Measurements from ENCODE around the gene PAX1. TPM values are rescaled to one million over a fixed set of nuclear protein-coding genes. Genes with fewer than 3 reads are reported as not detected.

Gene PAX1
- not detected in 2 replicates for total RNA-seq (2014; rRNA removed; shearing (Covaris generic); ENCODE audit: low replicate concordance)

DNA sequence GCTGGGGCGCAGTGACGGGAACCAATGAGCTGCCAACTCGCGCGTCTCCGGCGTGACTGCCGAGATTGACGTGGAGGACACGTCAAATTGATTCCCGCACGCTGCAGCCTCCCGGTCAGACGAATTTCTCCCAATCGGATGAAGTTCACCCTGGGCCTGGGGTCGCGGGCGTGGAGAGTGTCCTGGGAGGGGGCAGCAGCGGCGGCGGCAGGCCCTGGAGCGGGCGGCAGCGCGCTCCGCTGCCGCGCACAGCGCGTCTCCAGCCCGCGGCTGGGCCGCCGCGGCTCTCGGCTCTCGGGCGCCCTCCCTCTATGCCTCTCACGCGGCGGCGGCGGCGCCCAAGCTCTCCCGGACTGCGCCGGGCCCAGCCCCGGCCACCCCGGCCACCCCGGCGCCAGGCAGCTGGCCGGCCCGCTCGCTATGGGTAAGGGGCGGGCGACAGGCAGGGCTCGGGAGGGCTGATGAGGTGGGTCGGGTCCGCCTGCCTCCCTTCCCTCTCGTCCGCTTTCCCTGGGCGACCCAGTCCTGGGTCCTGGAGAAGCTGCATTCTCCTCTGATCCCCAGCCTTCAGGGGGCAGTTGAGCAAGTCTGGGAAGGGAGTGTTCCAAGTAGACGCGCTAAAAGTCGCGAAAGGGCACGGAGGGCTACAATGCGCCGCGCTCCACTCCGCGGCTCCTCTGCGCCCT lies at the start of gene PAX1:
Gene PAX1 (plus strand): TSS at position 90 of the 686 bp plus-strand sequence. CDS start 49 bp downstream, at position 139.
- H3K9me3 ChIP-seq = no peaks in the 10 kb centered on the region
- DNase-seq = peak; percentile 20
- no peak within 1 kb of the TSS for H3K4me3 ChIP-seq
- no peaks in the 10 kb centered on the region for H3K36me3 ChIP-seq
- peaks cover 4% of the 10 kb centered on the region for H3K27me3 ChIP-seq

DNA sequence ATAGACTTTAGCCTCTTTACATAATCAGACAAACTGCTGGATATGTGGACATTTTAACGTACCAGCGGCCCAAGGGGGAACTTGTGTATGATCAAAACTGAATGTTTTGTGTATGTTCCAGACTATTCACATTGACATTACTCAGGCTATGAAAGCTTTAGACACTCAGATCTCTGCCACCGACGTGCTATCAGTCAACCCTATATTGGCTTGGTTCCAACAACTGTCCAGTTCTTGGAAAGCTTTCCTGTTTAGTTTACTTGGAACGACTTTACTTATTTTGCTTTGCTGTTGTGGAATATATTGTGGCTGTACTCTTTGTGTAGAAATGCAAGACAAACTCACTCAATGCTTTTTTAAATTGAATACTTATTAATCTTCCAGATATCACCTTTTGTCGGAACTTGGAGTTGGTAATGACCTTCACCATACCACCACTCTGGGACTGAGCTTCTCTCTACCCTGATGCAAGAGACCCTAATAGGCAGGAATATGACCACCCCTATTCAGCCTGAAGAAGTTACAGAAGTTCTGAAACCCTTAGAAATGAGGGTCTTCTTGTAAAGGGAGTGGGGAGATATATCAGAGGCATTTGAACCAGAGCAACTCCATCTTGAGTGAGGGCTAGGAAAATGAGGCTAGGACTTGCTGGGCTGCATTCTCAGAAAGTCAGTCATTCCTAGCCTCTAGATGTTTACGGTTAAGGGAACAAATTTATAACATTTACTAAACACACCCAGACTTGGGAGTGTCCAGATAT lies 49.0 kb upstream of the PAX1 start:
- H3K36me3 ChIP-seq = no peaks in the 10 kb centered on the region
- no peak for DNase-seq

DNA sequence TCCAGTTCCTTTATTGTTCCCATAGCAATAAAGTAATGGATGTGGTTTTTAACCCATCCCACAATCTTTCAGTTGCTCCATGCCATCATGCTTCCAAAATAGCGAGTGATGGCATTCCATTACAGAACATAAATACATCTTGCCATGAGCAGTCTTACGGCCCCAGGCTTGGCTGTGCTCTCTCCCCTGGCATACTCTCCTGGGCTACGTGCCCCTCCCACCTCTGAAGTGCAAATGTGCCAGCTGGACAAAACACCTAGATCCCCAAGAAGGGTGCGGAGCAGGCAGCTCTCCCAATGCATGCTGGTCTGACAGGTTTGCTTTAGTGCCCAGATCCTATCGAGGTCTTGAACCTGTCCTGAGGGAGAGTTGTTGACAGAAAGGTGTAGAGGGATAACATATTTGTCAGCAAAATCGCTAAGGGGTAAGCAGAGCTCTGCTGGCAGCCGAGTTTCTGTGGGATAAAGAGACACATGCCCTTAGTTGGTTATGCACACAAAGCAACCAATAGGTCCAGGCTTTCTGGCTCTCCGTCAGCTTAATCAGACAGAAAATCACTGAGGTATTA lies 43.9 kb upstream of the PAX1 start:
- no peaks in the 10 kb centered on the region for H3K27me3 ChIP-seq
- no peak overlapping the region for H3K4me3 ChIP-seq
- H3K36me3 ChIP-seq = no peaks in the 10 kb centered on the region
- H3K9me3 ChIP-seq = no peaks in the 10 kb centered on the region
- no peak for DNase-seq

More for the DNA sequence above, 49.0 kb upstream of the PAX1 start:
- Histone ChIP-seq H3K9me3 (no peaks in the 10 kb centered on the region), H3K4me3 (no peak overlapping the region), H3K27me3 (no peaks in the 10 kb centered on the region)

DNA sequence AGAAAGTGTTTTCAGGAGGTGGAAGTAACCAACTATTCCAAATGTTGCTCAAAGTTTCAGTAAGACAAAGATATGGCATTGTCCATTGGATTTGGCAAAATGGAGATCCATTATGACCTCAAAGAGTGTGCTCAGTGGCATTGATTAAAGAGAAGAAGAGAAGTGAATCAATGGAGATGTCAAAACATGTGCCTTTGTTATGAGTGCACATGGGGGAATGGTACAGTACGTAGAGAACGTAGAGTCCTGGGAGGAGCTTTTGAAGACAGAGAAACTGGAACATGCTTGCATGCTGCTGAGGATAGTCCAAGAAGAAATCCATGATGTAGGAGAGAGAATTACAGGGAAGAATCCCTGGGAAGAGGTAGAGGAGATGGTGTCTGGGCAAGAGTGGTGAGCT lies 42.0 kb upstream of the PAX1 start:
- DNase-seq = no peak
- H3K9me3 ChIP-seq = no peaks in the 10 kb centered on the region
- H3K4me3 ChIP-seq = no peak overlapping the region
- H3K36me3 ChIP-seq = no peaks in the 10 kb centered on the region
- no peaks in the 10 kb centered on the region for H3K27me3 ChIP-seq

DNA sequence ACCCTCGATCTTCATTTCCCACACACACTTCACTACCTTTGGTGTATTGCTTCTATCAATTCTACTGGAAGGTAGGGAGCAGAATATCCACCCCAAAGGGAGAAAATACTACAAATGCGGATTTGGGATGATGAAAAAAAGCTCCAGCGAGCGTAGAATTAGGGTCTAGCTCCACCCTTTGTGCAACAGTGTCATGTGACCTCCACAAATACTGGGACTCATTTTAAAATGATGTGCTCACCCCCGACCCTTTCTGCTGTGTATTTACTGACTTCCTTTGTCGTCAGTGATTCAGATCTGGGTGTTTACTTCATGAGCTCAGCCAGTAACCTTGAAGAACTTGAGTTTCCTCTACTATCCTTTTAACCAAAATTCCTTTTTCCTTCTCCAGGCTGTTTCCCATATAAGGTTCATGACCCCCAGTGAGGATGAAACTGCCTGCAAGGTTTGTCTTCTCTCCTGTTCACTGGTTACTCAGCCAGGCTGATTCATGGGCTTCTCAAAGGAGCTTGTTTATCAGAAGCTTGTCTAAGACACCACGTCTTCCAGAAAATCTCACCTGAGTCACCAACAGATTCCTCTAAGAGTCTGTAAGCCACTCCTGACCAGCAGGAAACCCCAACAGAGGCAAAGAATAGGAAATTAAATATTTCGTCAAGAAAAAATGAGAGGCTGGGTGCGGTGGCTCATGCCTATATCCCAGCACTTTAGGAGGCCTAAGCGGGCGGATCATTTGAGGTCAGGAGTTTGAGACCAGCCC lies 39.6 kb upstream of the PAX1 start:
- DNase-seq = no peak

DNA sequence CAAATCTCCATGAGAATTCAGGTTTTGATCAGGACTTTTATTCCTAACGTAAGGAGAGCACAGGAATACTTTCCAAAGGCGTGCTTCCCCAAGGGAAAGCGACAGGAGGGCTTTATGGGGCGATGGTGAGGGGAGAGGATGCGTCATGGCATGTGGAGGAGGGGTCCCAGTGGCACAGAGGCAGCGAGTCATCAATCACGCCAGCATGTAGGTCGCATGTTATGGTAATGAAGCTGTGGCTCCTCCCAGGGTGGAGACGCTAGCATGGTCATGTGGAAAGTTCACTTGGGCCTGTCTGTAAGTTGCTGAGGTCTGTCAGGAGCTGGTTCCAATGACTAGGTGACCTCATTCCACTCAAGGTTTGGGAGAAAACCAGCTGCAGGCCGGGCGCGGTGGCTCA lies 35.3 kb upstream of the PAX1 start:
- no peak for DNase-seq
- no peaks in the 10 kb centered on the region for H3K9me3 ChIP-seq
- no peaks in the 10 kb centered on the region for H3K27me3 ChIP-seq
- no peaks in the 10 kb centered on the region for H3K36me3 ChIP-seq
- no peak overlapping the region for H3K4me3 ChIP-seq

More for the DNA sequence above, 39.6 kb upstream of the PAX1 start:
- no peak overlapping the region for H3K4me3 ChIP-seq
- H3K36me3 ChIP-seq = no peaks in the 10 kb centered on the region
- no peaks in the 10 kb centered on the region for H3K27me3 ChIP-seq
- H3K9me3 ChIP-seq = no peaks in the 10 kb centered on the region

DNA sequence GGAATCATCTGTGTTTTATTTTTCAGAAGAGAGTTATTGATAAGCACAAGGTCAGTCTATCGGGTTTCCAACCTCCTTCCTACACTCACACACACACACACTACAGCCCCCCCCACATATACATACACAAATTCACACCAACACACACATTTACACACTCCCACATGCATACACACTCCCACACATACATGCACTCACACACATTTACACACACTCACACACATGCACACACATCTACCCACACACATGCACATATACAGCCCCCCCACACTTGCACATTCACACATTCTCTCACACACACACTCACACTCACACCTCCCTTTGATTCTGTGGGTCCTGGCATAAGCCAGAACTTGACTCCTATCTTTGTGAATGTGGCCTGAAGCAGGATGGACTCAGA lies 34.5 kb upstream of the PAX1 start:
- Histone ChIP-seq H3K4me3 (no peak overlapping the region), H3K36me3 (no peaks in the 10 kb centered on the region), H3K9me3 (no peaks in the 10 kb centered on the region), H3K27me3 (no peaks in the 10 kb centered on the region)
- no peak for DNase-seq

DNA sequence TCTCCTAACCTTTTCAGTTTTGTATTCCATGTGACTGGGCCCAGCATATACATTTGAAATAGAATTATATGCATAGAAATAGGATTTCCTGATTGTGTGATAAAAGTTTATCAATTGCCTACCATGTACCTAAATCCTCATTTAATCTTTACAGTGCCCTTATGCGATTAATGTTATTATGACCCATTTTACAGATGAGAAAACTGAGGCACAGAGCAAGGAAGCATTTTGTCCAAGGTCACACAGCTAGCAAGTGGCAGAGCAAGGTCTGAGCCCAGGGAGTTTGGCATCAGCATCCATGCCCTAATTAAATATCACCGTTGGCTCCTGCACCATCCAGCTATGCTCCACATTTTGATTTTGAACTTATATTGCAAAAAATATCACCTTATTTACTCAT lies 28.2 kb upstream of the PAX1 start:
- Histone ChIP-seq H3K27me3 (no peaks in the 10 kb centered on the region), H3K4me3 (no peak overlapping the region), H3K9me3 (no peaks in the 10 kb centered on the region), H3K36me3 (no peaks in the 10 kb centered on the region)
- no peak for DNase-seq

DNA sequence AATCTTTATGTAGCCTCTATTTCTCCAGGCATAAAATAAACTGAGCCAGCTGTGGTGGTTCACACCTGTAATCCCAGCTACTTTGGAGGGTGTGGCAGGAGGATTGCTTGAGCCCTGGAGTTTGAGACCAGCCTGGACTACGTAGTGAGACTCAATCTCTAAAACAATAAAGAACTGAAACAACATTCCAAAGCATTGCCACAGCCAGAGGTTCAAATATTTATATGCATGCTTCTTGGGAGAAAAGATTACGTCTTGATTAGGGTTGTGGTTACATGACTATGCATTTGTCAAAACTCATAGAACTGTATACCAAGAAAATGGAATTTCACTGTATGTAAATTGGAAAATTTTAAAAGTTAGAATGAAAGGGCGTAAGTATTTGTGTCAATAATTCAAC lies 27.7 kb upstream of the PAX1 start:
- Histone ChIP-seq H3K27me3 (no peaks in the 10 kb centered on the region), H3K36me3 (no peaks in the 10 kb centered on the region), H3K9me3 (no peaks in the 10 kb centered on the region), H3K4me3 (no peak overlapping the region)
- DNase-seq = no peak

DNA sequence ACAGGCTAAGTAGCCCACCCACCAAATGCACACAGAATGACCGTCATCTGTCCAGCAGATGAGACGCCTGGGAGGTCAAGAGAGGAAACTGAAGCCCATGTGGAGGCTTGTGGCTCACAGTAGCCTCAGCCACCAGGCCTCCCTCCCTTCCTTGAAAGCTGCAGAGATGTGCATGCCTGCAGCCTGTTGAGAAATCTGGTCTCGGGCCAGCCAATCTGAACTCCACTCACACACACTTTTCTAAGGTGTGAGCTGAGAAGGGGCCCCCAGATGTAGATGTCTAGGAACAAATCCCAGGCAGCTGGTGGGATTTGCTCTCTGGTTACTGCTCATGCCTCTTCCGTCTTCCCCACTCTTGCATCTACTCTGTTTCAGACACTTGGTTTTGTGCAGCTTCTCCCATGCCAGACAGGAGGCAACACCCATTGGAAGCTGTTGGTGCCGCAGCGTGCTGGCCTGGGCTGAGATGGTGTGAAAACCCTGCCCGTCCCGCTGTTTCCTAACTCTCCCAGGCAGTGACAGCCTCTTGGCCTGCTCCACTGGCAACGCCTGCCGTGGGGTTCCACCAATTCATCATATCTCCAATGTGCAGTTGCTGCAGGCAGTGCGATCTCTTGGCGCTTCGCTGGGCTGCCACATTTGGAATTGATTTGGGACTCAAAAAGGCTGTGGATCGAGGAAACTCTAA lies 24.1 kb upstream of the PAX1 start:
- H3K27me3 ChIP-seq = no peaks in the 10 kb centered on the region
- no peaks in the 10 kb centered on the region for H3K9me3 ChIP-seq
- peak; percentile 5 for DNase-seq
- no peaks in the 10 kb centered on the region for H3K36me3 ChIP-seq
- H3K4me3 ChIP-seq = no peak overlapping the region

DNA sequence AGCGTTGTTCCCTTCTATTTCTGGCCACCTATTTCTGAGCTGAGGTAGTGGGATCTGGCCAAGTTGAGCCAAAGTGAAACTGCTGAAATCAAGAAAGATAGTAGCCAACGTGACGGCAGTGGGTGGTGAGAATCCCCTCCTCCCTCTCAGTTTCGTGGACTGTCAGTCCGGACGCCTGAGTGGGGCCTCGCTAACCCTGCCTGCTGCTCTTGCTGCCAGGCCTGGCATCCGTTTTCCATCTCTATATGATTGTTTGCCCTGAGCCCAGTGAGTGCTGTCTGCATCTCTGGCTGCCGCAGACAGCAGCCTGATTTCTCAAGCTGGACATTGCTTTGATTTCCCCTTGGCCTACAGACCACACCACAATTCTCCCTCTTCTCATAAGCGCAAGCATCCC lies 23.5 kb upstream of the PAX1 start:
- Histone ChIP-seq H3K36me3 (no peaks in the 10 kb centered on the region), H3K27me3 (no peaks in the 10 kb centered on the region), H3K4me3 (no peak overlapping the region), H3K9me3 (no peaks in the 10 kb centered on the region)
- no peak for DNase-seq

DNA sequence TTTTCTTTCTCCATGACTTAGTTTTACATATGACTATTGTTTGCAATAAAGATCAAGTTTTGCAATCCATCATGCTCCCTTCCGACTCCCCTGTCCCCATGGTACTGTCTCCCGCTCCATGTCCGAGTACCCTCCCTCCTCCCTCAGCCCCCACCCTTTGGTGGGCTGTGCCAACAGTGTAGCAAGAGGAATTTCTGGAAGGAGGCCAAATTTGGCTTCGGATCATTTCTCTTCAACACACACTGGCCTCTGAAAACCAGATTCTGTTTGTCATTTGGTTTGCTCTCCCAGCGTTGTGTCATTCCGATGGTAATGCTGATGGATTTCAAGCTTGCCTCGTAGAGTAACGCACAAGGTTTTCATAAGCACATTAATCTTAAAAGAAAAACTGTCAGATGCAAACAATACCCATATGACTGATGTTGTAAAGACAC lies 22.9 kb upstream of the PAX1 start:
- Histone ChIP-seq H3K27me3 (no peaks in the 10 kb centered on the region), H3K9me3 (no peaks in the 10 kb centered on the region), H3K36me3 (no peaks in the 10 kb centered on the region), H3K4me3 (no peak overlapping the region)
- no peak for DNase-seq

DNA sequence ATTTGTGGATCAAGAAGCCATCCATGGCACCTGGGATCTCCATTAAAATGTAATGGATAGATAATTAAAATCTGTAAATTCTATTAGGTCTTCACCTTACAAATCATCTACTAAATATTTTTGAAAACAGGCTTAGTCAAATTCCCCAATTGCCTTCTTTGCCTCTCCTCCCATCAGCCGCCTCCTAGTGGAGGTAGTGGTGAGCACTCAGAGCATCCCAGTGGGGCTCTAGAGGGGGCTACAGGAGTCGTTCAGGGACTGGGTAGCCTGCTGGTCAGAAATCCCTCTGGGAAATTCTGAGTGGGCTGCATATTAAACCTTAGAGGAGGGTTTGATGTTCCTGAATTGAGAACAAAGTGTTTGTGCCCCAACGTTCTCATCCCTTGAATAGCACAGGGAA lies 20.8 kb upstream of the PAX1 start:
- Histone ChIP-seq H3K36me3 (no peaks in the 10 kb centered on the region), H3K27me3 (no peaks in the 10 kb centered on the region), H3K4me3 (no peak overlapping the region), H3K9me3 (no peaks in the 10 kb centered on the region)
- no peak for DNase-seq

DNA sequence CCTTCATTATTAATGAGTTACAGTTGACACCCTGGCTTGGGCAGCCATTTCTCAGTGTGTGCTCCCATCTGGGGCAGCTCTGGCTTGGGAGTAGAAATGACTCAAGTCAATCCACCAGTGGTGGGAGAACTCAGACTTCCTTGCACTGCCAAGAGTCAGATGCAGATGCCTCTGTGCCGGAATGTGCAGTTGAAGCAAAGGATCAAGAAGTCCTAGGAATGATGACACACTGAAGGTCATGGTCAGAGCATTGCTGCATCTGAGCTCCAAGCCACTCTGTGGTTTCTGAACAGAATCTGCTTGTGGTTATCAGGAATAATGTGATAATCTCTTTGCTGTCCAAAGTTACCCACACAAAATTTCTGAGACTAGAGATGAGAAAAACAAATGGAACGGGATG lies 19.5 kb upstream of the PAX1 start:
- Histone ChIP-seq H3K9me3 (no peaks in the 10 kb centered on the region), H3K4me3 (no peak overlapping the region), H3K27me3 (no peaks in the 10 kb centered on the region), H3K36me3 (no peaks in the 10 kb centered on the region)
- DNase-seq = no peak

DNA sequence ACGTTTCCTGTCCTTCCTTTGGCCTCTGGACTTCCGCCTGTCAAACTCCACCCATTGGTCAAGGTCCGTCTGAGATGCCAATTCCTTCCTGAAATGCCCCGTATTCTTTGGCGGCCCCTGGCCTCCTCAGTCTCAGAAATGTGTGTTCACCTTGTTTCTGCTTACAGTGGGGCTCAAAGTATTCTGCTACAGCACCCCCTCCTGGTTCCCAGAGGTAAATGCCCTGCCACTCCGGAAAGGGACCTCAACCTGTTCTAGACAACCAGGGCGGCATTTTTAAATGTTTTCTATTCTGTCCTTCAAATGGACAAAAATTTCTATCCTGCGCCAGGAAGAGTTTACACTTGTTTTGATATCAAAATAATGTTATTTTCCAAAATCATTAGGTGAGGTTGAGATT lies 12.1 kb upstream of the PAX1 start:
- no peak for DNase-seq
- no peak overlapping the region for H3K4me3 ChIP-seq
- no peaks in the 10 kb centered on the region for H3K9me3 ChIP-seq
- H3K27me3 ChIP-seq = no peaks in the 10 kb centered on the region
- H3K36me3 ChIP-seq = no peaks in the 10 kb centered on the region

DNA sequence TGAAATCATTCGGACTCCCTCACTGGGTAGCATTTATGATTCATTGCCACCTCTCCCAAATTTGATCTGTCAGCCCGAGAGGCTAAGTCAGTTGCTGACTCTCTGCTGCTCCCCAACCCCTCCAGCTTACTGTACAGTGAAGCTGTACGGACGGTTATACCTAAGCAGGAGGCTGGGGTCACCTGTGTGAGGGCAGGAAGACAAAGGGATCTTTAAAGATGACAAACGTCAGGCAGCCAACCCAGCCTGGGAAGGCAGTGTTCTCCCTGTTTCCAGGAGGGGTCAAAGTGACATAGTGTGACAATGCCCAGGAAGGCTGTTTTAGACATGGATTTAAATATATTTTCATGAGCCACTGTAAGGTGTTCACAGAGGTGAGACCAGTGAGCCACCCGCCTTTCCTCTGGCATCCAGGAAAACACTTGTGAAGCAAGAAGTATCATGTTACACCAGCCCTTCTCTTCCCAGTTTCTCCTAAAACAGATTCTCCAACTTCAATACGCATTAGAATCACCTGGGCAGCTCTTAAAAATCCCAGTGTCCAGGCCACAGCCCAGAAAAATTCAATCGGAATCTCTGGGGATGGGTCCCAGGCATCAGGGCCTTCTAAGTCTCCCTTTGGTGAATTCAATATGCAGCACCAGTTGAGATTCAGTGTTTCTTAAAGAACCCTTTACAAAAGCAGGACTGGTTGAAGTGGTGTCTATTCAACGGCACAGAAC lies 6.8 kb upstream of the PAX1 start:
- H3K9me3 ChIP-seq = no peaks in the 10 kb centered on the region
- H3K4me3 ChIP-seq = no peak overlapping the region
- DNase-seq = no peak
- peaks cover 4% of the 10 kb centered on the region; the same call in 1 of the 2 replicates for H3K27me3 ChIP-seq
- H3K36me3 ChIP-seq = no peaks in the 10 kb centered on the region
